Right lobe of liver (tissue), 6 donors: ENCODE results near the gene CCDC88B. TPM values are rescaled to one million over a fixed set of nuclear protein-coding genes. Genes with fewer than 3 reads are reported as not detected.
"Not testable (repeated sequence)": the region's sequence is repeated elsewhere in the genome, so short reads cannot be mapped to it uniquely, and the experiment has no call there.

ENCODE experiments used
- ATAC-seq, 4 donors: fragments of 200-7000 bp; cut with Tn5 transposase; one replicate each; pipeline ENCODE4 v1.9.1; 2020; ENCODE audit warnings: mild to moderate bottlenecking in 4 of 4, moderate library complexity in 4 of 4
- DNase-seq, 3 donors: peaks; one replicate each; pipeline ENCODE4 v3.0.0-alpha.2; 2020
- H3K27ac ChIP-seq, 3 donors: fragments of 200-600 bp; one replicate each; pipeline ENCODE4 v1.8.0; 2022
- H3K27me3 ChIP-seq, 2 donors: fragments of 200-600 bp; one replicate each; pipeline ENCODE4 v1.8.0; 2022
- H3K36me3 ChIP-seq, 4 donors: fragments of 200-600 bp; sonication (generic) in 1 of 4; one replicate each; pipeline versions ENCODE4 v1.5.1 to v1.8.0; 2017 to 2022; ENCODE audit warnings: control low read depth in 1 of 4
- H3K4me1 ChIP-seq, 4 donors: fragments of 200-600 bp; sonication (generic) in 1 of 4; one replicate each; pipeline versions ENCODE4 v1.5.1 to v1.8.0; 2017 to 2022; ENCODE audit warnings: control low read depth in 1 of 4
- H3K4me3 ChIP-seq, 3 donors: fragments of 200-600 bp; one replicate each; pipeline ENCODE4 v1.8.0; 2022
- H3K9me3 ChIP-seq, 4 donors: fragments of 200-600 bp; sonication (generic) in 1 of 4; one replicate each; pipeline versions ENCODE4 v1.5.1 to v1.8.0; 2017 to 2022; ENCODE audit warnings: control low read depth in 1 of 4
- CTCF ChIP-seq, 4 donors: fragments of 200-600 bp in 3 of 4; fragments of 450-650 bp in 1 of 4; IDR thresholded peaks; one replicate each; pipeline versions ENCODE4 v1.5.1 to v1.8.0; 2016 to 2022; ENCODE audit warnings: antibody characterized with exemption in 4 of 4, mild to moderate bottlenecking in 2 of 4
- POLR2A ChIP-seq: fragments of 450-650 bp; IDR thresholded peaks from one replicate; pipeline ENCODE4 v1.6.1; 2017; ENCODE audit warnings: antibody characterized with exemption, mild to moderate bottlenecking
- WGBS: methylation state at CpG from one replicate; pipeline ENCODE4 v1.1.6; 2018; ENCODE audit warnings: low coverage, low lambda C conversion rate; ENCODE audit not compliant: insufficient coverage; ENCODE audit errors: missing lambda C conversion rate; 5-methylcytosine and 5-hydroxymethylcytosine counted together
- intact Hi-C, 2 donors: fragments of 100-400 bp; cut with DNase I; formaldehyde crosslinking; loops; one replicate each; pipeline versions ENCODE4 v1.11.2 to v1.14.1; 2022
- total RNA-seq, 6 experiments: library from RNA; depleted of rRNA in 2 of 6; stranded (reverse); fragments of >200 nt in 2 of 6; fragmentation: NEBNext Ultra II Directional in 3 of 6; extraction: Animal tissue kit (Norgen Biotek cat#: 25700) in 3 of 6; gene quantifications; one replicate each; pipeline versions ENCODE4 v1.1.0 to v1.2.4, GENCODE V29; 2016 to 2023
- donor health status: DM: no; HTN: yes; CAD: no.
- donor health status: DM: no; HTN: no; CAD: no.
- donor health status: DM: no; HTN: no; CAD: no.
- donor health status: DM: no; HTN: yes; CAD: no.
- donor health status: DM: no; HTN: yes; CAD: no.

Gene CCDC88B
- total RNA-seq, 6 experiments from 2014 or later = 2.4 to 10.6 (median 4.9) TPM

GRCh38 chr11:64312947-64313346 lies 27.1 kb upstream of the CCDC88B start:
- 93% methylated on average over 10 of the region's 10 CpGs for WGBS
- ATAC-seq (no peak), DNase-seq (no peak)
- H3K4me3 ChIP-seq = no peak overlapping the region
- H3K27ac ChIP-seq = peak overlapping the region in 1 of 3 donors; percentile 3
- no peaks in the 10 kb centered on the region for H3K27me3 ChIP-seq
- H3K36me3 ChIP-seq = peaks cover 0 to 22% (median 10%) of the 10 kb centered on the region in 4 donors
- no peak for TF ChIP-seq CTCF (IDR thresholded peaks at IDR 0.05)
- no peak for TF ChIP-seq POLR2A
- intact Hi-C loops = no loop called here
- no peaks in the 10 kb centered on the region for H3K9me3 ChIP-seq
- peaks cover 0 to 32% (median 5%) of the 10 kb centered on the region in 4 donors for H3K4me1 ChIP-seq

- no peak for DNase-seq
- no peak for ATAC-seq
- WGBS = 53% methylated on average over 2 of the region's 18 CpGs
- Histone ChIP-seq H3K4me3 (no peak overlapping the region), H3K36me3 (peaks cover 0 to 22% (median 10%) of the 10 kb centered on the region in 4 donors), H3K9me3 (no peaks in the 10 kb centered on the region), H3K4me1 (peaks cover 0 to 27% (median 5%) of the 10 kb centered on the region in 4 donors), H3K27ac (no peak overlapping the region), H3K27me3 (no peaks in the 10 kb centered on the region)
- intact Hi-C loops = no loop called here
- TF ChIP-seq POLR2A (no peak), CTCF (IDR thresholded peaks at IDR 0.05) (no peak)
Observed at GRCh38 chr11:64313491-64314145, 26.4 kb upstream of the CCDC88B start.

- intact Hi-C loops = no loop called here
- no peaks in the 10 kb centered on the region for H3K27me3 ChIP-seq
- H3K27ac ChIP-seq = no peak overlapping the region
- peaks cover 0 to 28% (median 7%) of the 10 kb centered on the region in 4 donors for H3K4me1 ChIP-seq
- peaks cover 0 to 22% (median 10%) of the 10 kb centered on the region in 4 donors for H3K36me3 ChIP-seq
- WGBS = 27% methylated on average over 2 of the region's 19 CpGs
- ATAC-seq (no peak), DNase-seq (no peak)
- TF ChIP-seq CTCF (IDR thresholded peaks at IDR 0.05) (no peak), POLR2A (no peak)
- no peak overlapping the region for H3K4me3 ChIP-seq
- no peaks in the 10 kb centered on the region for H3K9me3 ChIP-seq
Observed at GRCh38 chr11:64314146-64314804, 25.7 kb upstream of the CCDC88B start.

GRCh38 chr11:64314805-64315561 lies 25.0 kb upstream of the CCDC88B start:
- Histone ChIP-seq H3K4me1 (peaks cover 0 to 21% (median 8%) of the 10 kb centered on the region in 4 donors), H3K27ac (no peak overlapping the region), H3K36me3 (peaks cover 0 to 22% (median 10%) of the 10 kb centered on the region in 4 donors), H3K9me3 (no peaks in the 10 kb centered on the region), H3K4me3 (no peak overlapping the region), H3K27me3 (no peaks in the 10 kb centered on the region)
- DNase-seq (no peak), ATAC-seq (no peak)
- intact Hi-C loops = no loop called here
- TF ChIP-seq CTCF (IDR thresholded peaks at IDR 0.05) = no peak
- WGBS = 88% methylated on average over 7 of the region's 24 CpGs

GRCh38 chr11:64315667-64316526 lies 24.1 kb upstream of the CCDC88B start:
- ATAC-seq, H3K27me3 ChIP-seq, H3K9me3 ChIP-seq, intact Hi-C loops, DNase-seq: not testable (repeated sequence)
- WGBS = 60% methylated on average over 15 of the region's 25 CpGs
- Histone ChIP-seq H3K4me1 (peaks cover 0 to 15% (median 7%) of the 10 kb centered on the region in 4 donors), H3K36me3 (peaks cover 0 to 22% (median 10%) of the 10 kb centered on the region in 4 donors), H3K27ac (peak overlapping the region in 1 of 3 donors; percentile 97), H3K4me3 (peak overlapping the region in 1 of 3 donors; percentile 94)
